ENCODE measurements around the gene FANK1. TPM values are rescaled to one million over a fixed set of nuclear protein-coding genes. Genes with fewer than 3 reads are reported as not detected.

The FANK1 gene
- total RNA-seq, 2 experiments from 2014 or later = not detected

DNA sequence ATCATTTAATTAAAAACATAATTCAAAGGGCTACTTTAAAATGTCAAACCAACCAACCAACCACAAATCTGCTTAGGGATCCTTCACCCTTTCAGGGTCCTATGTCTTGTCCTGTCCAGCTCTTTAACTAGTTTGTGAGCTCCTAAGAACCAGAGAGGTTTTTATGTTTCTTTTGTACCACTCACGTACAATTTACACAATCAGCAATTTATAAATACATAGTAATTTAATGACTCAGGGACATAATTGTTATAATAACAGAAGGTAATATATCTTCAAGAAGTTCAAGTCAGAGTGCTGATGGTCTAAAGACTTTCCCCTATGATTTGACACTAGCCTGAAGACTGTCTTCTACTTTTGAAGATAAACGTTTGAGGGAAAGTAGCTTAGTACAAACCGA lies 31.2 kb upstream of the FANK1 start:
- Histone ChIP-seq H3K4me2 (ENCODE audit: low read length) (no peak overlapping the region), H3K9me2 (ENCODE audit: insufficient read depth, low read length) (no peaks in the 10 kb centered on the region), H3K4me1 (ENCODE audit: insufficient read depth, low read length, poor library complexity, severe bottlenecking) (no peaks in the 10 kb centered on the region), H3K9me3 (ENCODE audit: low read length) (no peaks in the 10 kb centered on the region), H2AFZ (ENCODE audit: low read length) (no peak overlapping the region), H4K20me1 (ENCODE audit: insufficient read depth, low read length) (no peaks in the 10 kb centered on the region), H3K4me3 (ENCODE audit: low read depth, low read length, poor library complexity, severe bottlenecking) (no peak overlapping the region), H3K27ac (ENCODE audit: low read depth, low read length, poor library complexity, severe bottlenecking) (no peak overlapping the region), H3K36me3 (ENCODE audit: insufficient read depth, low read length) (no peaks in the 10 kb centered on the region), H3K79me2 (ENCODE audit: insufficient read depth, low read depth, low read length) (no peaks in the 10 kb centered on the region)
- DNase-seq (ENCODE audit: low spot score) = no peak
- ChIA-PET CTCF (ENCODE audit: unreplicated experiment) (no interaction called here), POLR2A (interaction anchor here (0.6 to 1.2 kb wide), 3 partner anchors 8 to 79 kb away, joined by 3 to 5 read pairs (median 3); no protein-coding TSS in a partner anchor)
- no TSS peak for BruUV-seq (replicated peaks)
- intact Hi-C loops (cut with micrococcal nuclease; ENCODE audit: unreplicated experiment) = no loop called here
- TF ChIP-seq, protein P1, sequence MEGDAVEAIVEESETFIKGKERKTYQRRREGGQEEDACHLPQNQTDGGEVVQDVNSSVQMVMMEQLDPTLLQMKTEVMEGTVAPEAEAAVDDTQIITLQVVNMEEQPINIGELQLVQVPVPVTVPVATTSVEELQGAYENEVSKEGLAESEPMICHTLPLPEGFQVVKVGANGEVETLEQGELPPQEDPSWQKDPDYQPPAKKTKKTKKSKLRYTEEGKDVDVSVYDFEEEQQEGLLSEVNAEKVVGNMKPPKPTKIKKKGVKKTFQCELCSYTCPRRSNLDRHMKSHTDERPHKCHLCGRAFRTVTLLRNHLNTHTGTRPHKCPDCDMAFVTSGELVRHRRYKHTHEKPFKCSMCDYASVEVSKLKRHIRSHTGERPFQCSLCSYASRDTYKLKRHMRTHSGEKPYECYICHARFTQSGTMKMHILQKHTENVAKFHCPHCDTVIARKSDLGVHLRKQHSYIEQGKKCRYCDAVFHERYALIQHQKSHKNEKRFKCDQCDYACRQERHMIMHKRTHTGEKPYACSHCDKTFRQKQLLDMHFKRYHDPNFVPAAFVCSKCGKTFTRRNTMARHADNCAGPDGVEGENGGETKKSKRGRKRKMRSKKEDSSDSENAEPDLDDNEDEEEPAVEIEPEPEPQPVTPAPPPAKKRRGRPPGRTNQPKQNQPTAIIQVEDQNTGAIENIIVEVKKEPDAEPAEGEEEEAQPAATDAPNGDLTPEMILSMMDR (conservative IDR thresholded peaks at IDR 0.05; ENCODE audit: low read length) = no peak
- TF ChIP-seq EZH2phosphoT487 (IDR thresholded peaks at IDR 0.05; ENCODE audit: borderline replicate concordance, low read depth, low read length) = no peak

DNA sequence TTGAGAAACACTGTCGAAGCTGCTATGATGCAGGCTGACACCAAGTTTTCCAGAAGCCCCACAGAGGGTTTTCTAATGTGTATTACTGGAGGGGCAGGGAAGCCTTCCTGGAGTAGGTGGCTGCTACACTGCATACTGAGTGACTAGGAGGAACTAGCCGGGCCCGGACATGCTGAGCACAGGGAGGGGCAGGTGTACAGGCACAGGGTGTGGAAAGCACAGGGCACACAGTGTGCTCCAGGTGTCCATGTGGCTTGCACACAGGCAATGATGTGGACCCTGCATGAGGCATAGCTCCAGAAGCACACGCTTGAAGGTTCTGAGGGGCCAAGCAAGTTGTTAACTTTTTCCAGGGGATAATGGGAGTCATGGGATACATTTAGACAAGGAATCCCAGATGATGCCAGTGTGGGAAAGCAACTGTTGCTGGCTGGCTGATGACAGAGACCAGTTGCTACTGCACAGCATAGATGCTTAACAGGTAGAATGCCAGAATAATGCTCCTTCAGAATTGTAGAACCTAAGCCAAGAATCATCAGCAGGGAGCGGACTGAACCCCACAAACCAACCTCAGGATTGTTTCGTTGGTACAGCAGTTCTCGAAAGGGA lies 29.8 kb upstream of the FANK1 start:
- CTCF ChIA-PET (ENCODE audit: unreplicated experiment) = no interaction called here
- TF ChIP-seq, protein P1 (conservative IDR thresholded peaks at IDR 0.05; ENCODE audit: low read length) = no peak
- TF ChIP-seq EZH2phosphoT487 (IDR thresholded peaks at IDR 0.05; ENCODE audit: borderline replicate concordance, low read depth, low read length) = no peak
- intact Hi-C loops (cut with micrococcal nuclease; ENCODE audit: unreplicated experiment) = no loop called here

DNA sequence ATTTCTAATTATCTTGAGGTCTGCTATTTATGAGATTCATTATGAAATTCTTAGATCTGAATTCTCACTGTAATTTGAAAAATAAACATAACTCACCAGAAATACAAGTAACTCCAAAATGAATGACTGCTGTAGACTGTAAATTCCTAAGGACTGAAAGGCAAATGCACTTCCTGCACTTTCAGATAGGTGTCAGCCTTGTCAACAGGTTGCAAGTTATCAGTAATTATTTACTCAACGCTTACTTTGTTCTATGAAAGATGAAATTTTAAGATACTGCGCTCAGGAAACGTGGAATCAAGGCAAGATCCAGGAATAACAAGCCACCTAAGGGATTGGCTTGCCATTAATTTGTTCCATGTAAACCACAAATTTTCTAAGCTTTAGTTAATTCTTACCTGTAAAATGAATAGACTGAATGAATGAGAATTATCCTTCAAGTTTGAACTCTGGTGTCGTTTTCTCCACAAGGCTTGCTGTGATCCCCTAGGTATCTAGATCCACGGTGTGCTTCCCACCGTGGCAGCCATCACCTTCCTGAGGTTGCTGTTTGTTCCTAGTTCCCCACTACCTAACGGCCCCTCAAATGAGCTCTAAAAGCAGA lies 27.9 kb upstream of the FANK1 start:
- CTCF ChIA-PET (ENCODE audit: unreplicated experiment) = no interaction called here
- H3K4me3 ChIP-seq (ENCODE audit: low read depth, low read length, poor library complexity, severe bottlenecking) = no peak overlapping the region
- no peak overlapping the region for H2AFZ ChIP-seq (ENCODE audit: low read length)
- no peak overlapping the region for H3K4me2 ChIP-seq (ENCODE audit: low read length)
- no peaks in the 10 kb centered on the region for H3K4me1 ChIP-seq (ENCODE audit: insufficient read depth, low read length, poor library complexity, severe bottlenecking)
- no peak overlapping the region for H3K27ac ChIP-seq (ENCODE audit: low read depth, low read length, poor library complexity, severe bottlenecking)
- peak; percentile 41 for DNase-seq (ENCODE audit: low spot score)
- H3K9me3 ChIP-seq (ENCODE audit: low read length) = no peaks in the 10 kb centered on the region
- POLR2A ChIA-PET = interaction anchor here (0.6 to 0.7 kb wide), 2 partner anchors 16 to 110 kb away, joined by 3 read pairs; no protein-coding TSS in a partner anchor
- H3K36me3 ChIP-seq (ENCODE audit: insufficient read depth, low read length) = no peaks in the 10 kb centered on the region
- no peaks in the 10 kb centered on the region for H3K9me2 ChIP-seq (ENCODE audit: insufficient read depth, low read length)
- H4K20me1 ChIP-seq (ENCODE audit: insufficient read depth, low read length) = no peaks in the 10 kb centered on the region
- no TSS peak for BruUV-seq (replicated peaks)
- no peaks in the 10 kb centered on the region for H3K79me2 ChIP-seq (ENCODE audit: insufficient read depth, low read depth, low read length)
- TF ChIP-seq, protein P1 (conservative IDR thresholded peaks at IDR 0.05; ENCODE audit: low read length) = peak; percentile 88
- no peak for TF ChIP-seq EZH2phosphoT487 (IDR thresholded peaks at IDR 0.05; ENCODE audit: borderline replicate concordance, low read depth, low read length)
- intact Hi-C loops (cut with micrococcal nuclease; ENCODE audit: unreplicated experiment) = no loop called here

More for the DNA sequence above, 29.8 kb upstream of the FANK1 start:
- no TSS peak for BruUV-seq (replicated peaks)
- no peaks in the 10 kb centered on the region for H4K20me1 ChIP-seq (ENCODE audit: insufficient read depth, low read length)
- POLR2A ChIA-PET = no interaction called here
- H3K36me3 ChIP-seq (ENCODE audit: insufficient read depth, low read length) = no peaks in the 10 kb centered on the region
- no peaks in the 10 kb centered on the region for H3K9me3 ChIP-seq (ENCODE audit: low read length)
- no peaks in the 10 kb centered on the region for H3K79me2 ChIP-seq (ENCODE audit: insufficient read depth, low read depth, low read length)
- no peak overlapping the region for H2AFZ ChIP-seq (ENCODE audit: low read length)
- no peak for DNase-seq (ENCODE audit: low spot score)
- H3K4me3 ChIP-seq (ENCODE audit: low read depth, low read length, poor library complexity, severe bottlenecking) = no peak overlapping the region
- H3K4me1 ChIP-seq (ENCODE audit: insufficient read depth, low read length, poor library complexity, severe bottlenecking) = no peaks in the 10 kb centered on the region
- H3K4me2 ChIP-seq (ENCODE audit: low read length) = no peak overlapping the region
- H3K9me2 ChIP-seq (ENCODE audit: insufficient read depth, low read length) = no peaks in the 10 kb centered on the region
- H3K27ac ChIP-seq (ENCODE audit: low read depth, low read length, poor library complexity, severe bottlenecking) = no peak overlapping the region
